ENCODE measurements around the gene MCIDAS. TPM values are rescaled to one million over a fixed set of nuclear protein-coding genes. Genes with fewer than 3 reads are reported as not detected.
A peak's percentile ranks its signal among the peaks of the same experiment; 100 is the strongest.

MCIDAS gene
- total and polyA plus RNA-seq, 2 experiments from 2014 or later: 0.08 TPM; not detected in 1

DNA sequence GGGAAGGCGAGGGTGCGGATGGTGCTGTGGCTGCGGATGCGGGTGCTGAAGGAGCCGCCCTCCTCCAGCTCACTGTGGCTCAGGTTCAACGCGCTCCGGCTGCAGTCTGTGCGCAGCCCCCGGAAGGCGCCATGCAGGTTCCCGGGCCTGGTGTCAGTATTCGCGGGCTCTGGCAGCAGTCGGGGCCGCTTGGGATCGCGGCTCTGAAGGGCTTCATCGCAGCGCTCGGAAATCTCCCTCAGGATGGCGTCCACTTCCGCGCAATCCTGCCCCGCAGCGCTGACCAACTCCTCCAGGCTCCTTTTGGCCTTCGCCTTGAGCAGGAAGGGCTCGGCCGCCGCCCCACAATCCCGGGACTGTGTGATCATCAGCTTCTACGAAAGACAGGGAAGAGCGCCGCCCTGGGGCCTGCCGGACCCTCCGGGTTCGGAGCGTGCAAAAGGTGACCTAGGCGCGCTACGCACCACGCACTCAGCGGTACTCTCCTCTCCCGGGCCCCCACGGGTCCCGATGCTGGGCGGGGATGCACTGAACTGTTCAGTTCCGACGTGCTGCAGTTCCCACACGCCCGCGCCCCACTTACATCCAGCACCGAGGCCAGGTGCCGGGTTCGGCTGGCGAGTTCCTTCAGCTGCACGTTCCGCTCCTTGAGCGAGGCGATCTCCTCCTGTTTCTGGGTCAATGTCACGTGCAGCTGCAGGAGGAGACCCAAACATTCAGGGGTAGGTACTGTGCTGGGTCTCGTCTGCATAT is 6.5 kb downstream of the MCIDAS start:
- Histone ChIP-seq H3K4me3 (peak overlapping the region; percentile 27), H3K4me2 (peak overlapping the region; percentile 93), H3K79me2 (no peaks in the 10 kb centered on the region), H2AFZ (peak overlapping the region; percentile 66), H3K27ac (no peak overlapping the region), H3K9me2 (replicated peaks; ENCODE audit: insufficient read depth) (no peaks in the 10 kb centered on the region), H3K27me3 (peaks cover 74% of the 10 kb centered on the region), H3K4me1 (ENCODE audit: insufficient read depth) (peaks cover 16% of the 10 kb centered on the region), H3K9me3 (ENCODE audit: low read depth) (no peaks in the 10 kb centered on the region), H3K36me3 (replicated peaks; ENCODE audit: insufficient read depth, low read depth) (no peaks in the 10 kb centered on the region), H4K20me1 (ENCODE audit: insufficient read depth, poor library complexity, severe bottlenecking) (no peaks in the 10 kb centered on the region)
- TF ChIP-seq, protein P1, sequence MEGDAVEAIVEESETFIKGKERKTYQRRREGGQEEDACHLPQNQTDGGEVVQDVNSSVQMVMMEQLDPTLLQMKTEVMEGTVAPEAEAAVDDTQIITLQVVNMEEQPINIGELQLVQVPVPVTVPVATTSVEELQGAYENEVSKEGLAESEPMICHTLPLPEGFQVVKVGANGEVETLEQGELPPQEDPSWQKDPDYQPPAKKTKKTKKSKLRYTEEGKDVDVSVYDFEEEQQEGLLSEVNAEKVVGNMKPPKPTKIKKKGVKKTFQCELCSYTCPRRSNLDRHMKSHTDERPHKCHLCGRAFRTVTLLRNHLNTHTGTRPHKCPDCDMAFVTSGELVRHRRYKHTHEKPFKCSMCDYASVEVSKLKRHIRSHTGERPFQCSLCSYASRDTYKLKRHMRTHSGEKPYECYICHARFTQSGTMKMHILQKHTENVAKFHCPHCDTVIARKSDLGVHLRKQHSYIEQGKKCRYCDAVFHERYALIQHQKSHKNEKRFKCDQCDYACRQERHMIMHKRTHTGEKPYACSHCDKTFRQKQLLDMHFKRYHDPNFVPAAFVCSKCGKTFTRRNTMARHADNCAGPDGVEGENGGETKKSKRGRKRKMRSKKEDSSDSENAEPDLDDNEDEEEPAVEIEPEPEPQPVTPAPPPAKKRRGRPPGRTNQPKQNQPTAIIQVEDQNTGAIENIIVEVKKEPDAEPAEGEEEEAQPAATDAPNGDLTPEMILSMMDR (IDR thresholded peaks at IDR 0.05; ENCODE audit: poor library complexity): peak; percentile 23
- peak; percentile 58 for TF ChIP-seq EZH2phosphoT487 (IDR thresholded peaks at IDR 0.05; ENCODE audit: low read depth, severe bottlenecking, unreplicated experiment)
- TF ChIP-seq EZH2 (IDR thresholded peaks at IDR 0.05; ENCODE audit: borderline replicate concordance): peak; percentile 79
- WGBS (ENCODE audit: low lambda C conversion rate, missing lambda C conversion rate): 2% methylated on average over 61 of the region's 62 CpGs
- DNase-seq (ENCODE audit: low spot score): peak; percentile 39

DNA sequence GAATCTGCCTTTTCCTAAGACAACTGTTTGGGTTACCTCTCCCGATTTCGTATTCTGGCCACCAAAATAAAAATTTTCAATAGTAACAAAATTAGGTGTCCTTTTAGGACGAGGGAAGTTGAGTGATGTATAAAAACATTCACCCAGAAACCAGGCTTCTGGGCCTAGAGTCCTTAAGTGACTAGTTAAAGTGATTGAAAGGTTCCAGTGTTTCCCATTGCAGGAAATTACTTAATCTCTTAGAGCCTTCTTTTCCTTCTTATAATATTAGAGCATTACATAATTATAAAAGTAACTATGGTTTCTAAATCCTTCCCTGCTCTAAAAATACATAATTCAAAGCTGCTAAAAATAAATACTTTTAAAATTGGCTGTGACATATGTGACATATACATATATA is 7.3 kb downstream of the MCIDAS start:
- Histone ChIP-seq H3K4me1 (ENCODE audit: insufficient read depth) (peaks cover 16% of the 10 kb centered on the region), H2AFZ (no peak overlapping the region)

DNA sequence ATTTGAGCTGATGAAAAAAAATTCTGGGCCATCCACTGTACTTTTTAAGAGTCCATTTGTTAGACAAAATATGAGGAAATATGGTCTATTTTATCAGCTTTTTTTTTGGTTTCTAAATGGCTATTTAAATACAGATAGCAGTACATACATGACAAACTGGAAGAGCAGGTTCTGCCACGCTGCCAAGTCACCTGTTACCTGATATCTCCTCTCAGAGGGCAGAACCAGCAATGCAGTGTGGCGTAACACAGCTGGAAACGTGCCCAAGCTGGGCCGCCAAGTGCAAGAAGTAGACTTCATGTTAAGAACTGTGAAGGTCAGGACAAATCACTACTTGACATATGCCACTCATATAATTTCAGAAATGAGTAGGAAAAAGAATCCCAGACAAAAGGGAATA is 8.1 kb downstream of the MCIDAS start:
- Histone ChIP-seq H3K4me2 (no peak overlapping the region), H3K4me1 (ENCODE audit: insufficient read depth) (peaks cover 16% of the 10 kb centered on the region), H4K20me1 (ENCODE audit: insufficient read depth, poor library complexity, severe bottlenecking) (no peaks in the 10 kb centered on the region), H3K9me3 (ENCODE audit: low read depth) (no peaks in the 10 kb centered on the region), H3K79me2 (no peaks in the 10 kb centered on the region), H2AFZ (no peak overlapping the region), H3K36me3 (replicated peaks; ENCODE audit: insufficient read depth, low read depth) (no peaks in the 10 kb centered on the region), H3K27ac (no peak overlapping the region), H3K9me2 (replicated peaks; ENCODE audit: insufficient read depth) (no peaks in the 10 kb centered on the region), H3K4me3 (no peak overlapping the region), H3K27me3 (peaks cover 58% of the 10 kb centered on the region)
- DNase-seq (ENCODE audit: low spot score): peak; percentile 76
- TF ChIP-seq EZH2phosphoT487 (IDR thresholded peaks at IDR 0.05; ENCODE audit: low read depth, severe bottlenecking, unreplicated experiment): no peak
- no peak for TF ChIP-seq EZH2 (IDR thresholded peaks at IDR 0.05; ENCODE audit: borderline replicate concordance)
- TF ChIP-seq, protein P1 (IDR thresholded peaks at IDR 0.05; ENCODE audit: poor library complexity): no peak
- WGBS (ENCODE audit: low lambda C conversion rate, missing lambda C conversion rate): 58% methylated on average over 4 of the region's 4 CpGs

More for the DNA sequence above, 7.3 kb downstream of the MCIDAS start:
- no peak overlapping the region for H3K4me2 ChIP-seq
- TF ChIP-seq EZH2phosphoT487 (IDR thresholded peaks at IDR 0.05; ENCODE audit: low read depth, severe bottlenecking, unreplicated experiment): no peak
- TF ChIP-seq, protein P1 (IDR thresholded peaks at IDR 0.05; ENCODE audit: poor library complexity): no peak
- peak; percentile 10 for TF ChIP-seq EZH2 (IDR thresholded peaks at IDR 0.05; ENCODE audit: borderline replicate concordance)
- H3K27ac ChIP-seq: no peak overlapping the region
- H3K9me2 ChIP-seq (replicated peaks; ENCODE audit: insufficient read depth): no peaks in the 10 kb centered on the region
- whole genome bisulfite sequencing (ENCODE audit: low lambda C conversion rate, missing lambda C conversion rate): 89% methylated on average over 3 of the region's 3 CpGs
- DNase-seq (ENCODE audit: low spot score): no peak
- H3K36me3 ChIP-seq (replicated peaks; ENCODE audit: insufficient read depth, low read depth): no peaks in the 10 kb centered on the region
- no peaks in the 10 kb centered on the region for H3K79me2 ChIP-seq
- no peaks in the 10 kb centered on the region for H3K9me3 ChIP-seq (ENCODE audit: low read depth)
- no peak overlapping the region for H3K4me3 ChIP-seq
- H4K20me1 ChIP-seq (ENCODE audit: insufficient read depth, poor library complexity, severe bottlenecking): no peaks in the 10 kb centered on the region
- peaks cover 66% of the 10 kb centered on the region for H3K27me3 ChIP-seq

Measured in hepatocyte (in vitro differentiated cells).